ENCODE results near the gene DCAF12L1.

Gene DCAF12L1

GRCh38 chrX:126551306-126551705 lies 1.3 kb downstream of the DCAF12L1 start (continued):
- TF ChIP-seq ZNF394 (tag by site-specific recombination; IDR thresholded peaks at IDR 0.05; ENCODE audit: borderline replicate concordance) (no peak), ZNF354C (tag by site-specific recombination; IDR thresholded peaks at IDR 0.05; ENCODE audit: borderline replicate concordance, low read depth) (no peak)

- TF ChIP-seq ZNF707 (tag by site-specific recombination; IDR thresholded peaks at IDR 0.05) (no peak), ZNF19 (tag by site-specific recombination; IDR thresholded peaks at IDR 0.05; ENCODE audit: low read depth) (no peak), ZFHX2 (tag by site-specific recombination; conservative IDR thresholded peaks at IDR 0.05) (no peak), ZBTB48 (tag by site-specific recombination; IDR thresholded peaks at IDR 0.05) (no peak), ZEB2 (tag by site-specific recombination; IDR thresholded peaks at IDR 0.05) (no peak), ZFP3 (tag by site-specific recombination; IDR thresholded peaks at IDR 0.05; ENCODE audit: low read depth) (no peak), REPIN1 (tag by site-specific recombination; IDR thresholded peaks at IDR 0.05; ENCODE audit: low read depth) (no peak), ZBTB11 (tag by site-specific recombination; conservative IDR thresholded peaks at IDR 0.05; ENCODE audit: low read depth) (no peak), ZNF16 (tag by site-specific recombination; IDR thresholded peaks at IDR 0.05; ENCODE audit: low read depth) (no peak), YY2 (tag by site-specific recombination; IDR thresholded peaks at IDR 0.05) (no peak), ZNF155 (tag by site-specific recombination; IDR thresholded peaks at IDR 0.05) (no peak), ZNF639 (tag by site-specific recombination; IDR thresholded peaks at IDR 0.05) (no peak)
- Histone ChIP-seq H3K27ac (ENCODE audit: extremely low read depth, low read depth, low read length) (no peak overlapping the region), H3K4me3 (ENCODE audit: low read depth, low read length) (no peak overlapping the region), H3K9me3 (ENCODE audit: control insufficient read depth, insufficient read depth, low read depth, low read length) (no peaks in the 10 kb centered on the region; the same call in 1 of the 2 replicates), H3K36me3 (ENCODE audit: control insufficient read depth in 2 of 2, insufficient read depth in 1 of 2, low read length in 2 of 2) (no peaks in the 10 kb centered on the region), H3K4me1 (ENCODE audit: control insufficient read depth, insufficient read depth, low read length) (no peaks in the 10 kb centered on the region)
- POLR2A ChIA-PET: no interaction called here
- CTCF ChIA-PET: no interaction called here
Observed at GRCh38 chrX:126550816-126551215, 1.8 kb downstream of the DCAF12L1 start.

GRCh38 chrX:126509923-126510322 lies 42.7 kb downstream of the DCAF12L1 start:
- POLR2A ChIA-PET: no interaction called here
- Histone ChIP-seq H3K9me3 (ENCODE audit: control insufficient read depth, insufficient read depth, low read depth, low read length) (no peaks in the 10 kb centered on the region; the same call in 1 of the 2 replicates), H3K27ac (ENCODE audit: extremely low read depth, low read depth, low read length) (no peak overlapping the region), H3K36me3 (ENCODE audit: control insufficient read depth in 2 of 2, insufficient read depth in 1 of 2, low read length in 2 of 2) (no peaks in the 10 kb centered on the region), H3K4me1 (ENCODE audit: control insufficient read depth, insufficient read depth, low read length) (no peaks in the 10 kb centered on the region), H3K4me3 (ENCODE audit: low read depth, low read length) (no peak overlapping the region)
- CTCF ChIA-PET: no interaction called here
- TF ChIP-seq ZNF510 (tag by site-specific recombination; IDR thresholded peaks at IDR 0.05; ENCODE audit: insufficient replicate concordance) (no peak), ZNF624 (tag by site-specific recombination; IDR thresholded peaks at IDR 0.05) (no peak), SP7 (tag by site-specific recombination; IDR thresholded peaks at IDR 0.05) (no peak), ZNF157 (tag by site-specific recombination; IDR thresholded peaks at IDR 0.05) (no peak), ZNF707 (tag by site-specific recombination; IDR thresholded peaks at IDR 0.05) (no peak), GLI4 (tag by site-specific recombination; IDR thresholded peaks at IDR 0.05) (no peak), ZBTB49 (tag by site-specific recombination; IDR thresholded peaks at IDR 0.05; ENCODE audit: low read depth) (no peak), ZNF549 (tag by site-specific recombination; IDR thresholded peaks at IDR 0.05) (no peak), ZNF704 (tag by site-specific recombination; IDR thresholded peaks at IDR 0.05) (no peak), ZNF148 (tag by site-specific recombination; IDR thresholded peaks at IDR 0.05; ENCODE audit: borderline replicate concordance) (no peak)
